Fibroblast of pulmonary artery (primary cell): ENCODE results near the gene SLC38A1.

Experiments used
- DNase-seq: peaks from one replicate; pipeline ENCODE4 v3.0.0-alpha.2; 2010; ENCODE audit warnings: low read depth
- H3K4me3 ChIP-seq: replicated peaks from 2 replicates; pipeline ENCODE4 v1.5.1; 2011; ENCODE audit warnings: low read depth, mild to moderate bottlenecking, control low read depth, low read length, moderate library complexity
- TF ChIP-seq, protein P1 (sequence below): IDR thresholded peaks from 2 replicates; pipeline ENCODE4 v1.5.1; 2011; ENCODE audit warnings: mild to moderate bottlenecking, control low read depth, low read length, inconsistent platforms; ENCODE audit errors: missing control alignments

Gene SLC38A1

DNA sequence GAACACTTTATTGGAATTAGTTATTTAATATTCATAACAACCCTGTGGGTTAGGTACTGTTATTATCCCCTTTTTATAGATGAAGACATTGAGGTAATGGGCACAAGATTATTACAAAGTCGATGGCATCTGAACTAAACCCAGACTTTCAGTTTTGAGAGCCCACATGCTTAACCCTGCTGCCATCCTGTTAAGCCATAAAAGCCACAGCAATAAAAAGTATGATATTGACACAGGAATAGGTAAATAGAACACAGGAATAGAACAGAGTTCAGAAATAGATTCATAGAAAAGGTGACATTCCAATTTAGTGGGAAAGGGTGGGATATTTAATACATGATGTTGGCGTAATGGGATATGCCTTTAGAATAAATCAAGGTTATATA lies 119.8 kb downstream of the SLC38A1 start:
- H3K4me3 ChIP-seq = no peak overlapping the region
- DNase-seq = no peak
- TF ChIP-seq, protein P1, sequence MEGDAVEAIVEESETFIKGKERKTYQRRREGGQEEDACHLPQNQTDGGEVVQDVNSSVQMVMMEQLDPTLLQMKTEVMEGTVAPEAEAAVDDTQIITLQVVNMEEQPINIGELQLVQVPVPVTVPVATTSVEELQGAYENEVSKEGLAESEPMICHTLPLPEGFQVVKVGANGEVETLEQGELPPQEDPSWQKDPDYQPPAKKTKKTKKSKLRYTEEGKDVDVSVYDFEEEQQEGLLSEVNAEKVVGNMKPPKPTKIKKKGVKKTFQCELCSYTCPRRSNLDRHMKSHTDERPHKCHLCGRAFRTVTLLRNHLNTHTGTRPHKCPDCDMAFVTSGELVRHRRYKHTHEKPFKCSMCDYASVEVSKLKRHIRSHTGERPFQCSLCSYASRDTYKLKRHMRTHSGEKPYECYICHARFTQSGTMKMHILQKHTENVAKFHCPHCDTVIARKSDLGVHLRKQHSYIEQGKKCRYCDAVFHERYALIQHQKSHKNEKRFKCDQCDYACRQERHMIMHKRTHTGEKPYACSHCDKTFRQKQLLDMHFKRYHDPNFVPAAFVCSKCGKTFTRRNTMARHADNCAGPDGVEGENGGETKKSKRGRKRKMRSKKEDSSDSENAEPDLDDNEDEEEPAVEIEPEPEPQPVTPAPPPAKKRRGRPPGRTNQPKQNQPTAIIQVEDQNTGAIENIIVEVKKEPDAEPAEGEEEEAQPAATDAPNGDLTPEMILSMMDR = no peak

DNA sequence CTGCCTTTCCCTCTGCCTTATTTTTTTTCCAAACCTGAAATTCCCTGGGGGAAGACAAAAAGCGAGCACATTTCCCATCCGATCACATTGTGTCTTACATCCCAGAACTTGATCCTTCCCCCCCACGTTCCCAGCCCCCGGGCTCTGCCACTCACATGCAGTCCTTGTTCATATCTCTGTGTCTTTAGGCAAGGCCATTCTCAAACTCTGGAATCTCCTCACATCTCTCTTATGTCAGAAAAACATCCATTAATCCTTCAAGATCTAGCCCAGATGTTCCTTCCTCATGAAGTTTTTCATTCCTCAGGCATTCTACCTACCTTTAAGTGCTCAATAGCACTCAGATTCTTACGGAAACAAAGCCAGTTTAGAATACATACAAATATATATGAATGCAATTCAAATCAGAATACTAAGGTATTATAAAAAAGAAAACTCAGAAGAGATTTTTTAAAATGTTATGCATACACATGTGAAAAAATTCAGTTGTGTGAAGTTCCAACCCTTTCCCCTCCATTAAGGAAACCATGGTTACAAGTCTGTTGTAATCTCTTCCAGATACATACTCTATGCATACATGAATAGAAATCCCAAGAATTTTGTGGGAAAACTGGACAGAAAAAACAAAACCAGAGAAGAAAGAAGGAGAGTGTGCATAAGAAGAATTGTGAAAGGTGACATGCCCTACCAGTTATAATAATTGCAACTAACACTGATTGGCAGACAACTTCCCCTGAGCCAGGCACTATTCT lies 120.3 kb downstream of the SLC38A1 start:
- TF ChIP-seq, protein P1 = no peak

DNA sequence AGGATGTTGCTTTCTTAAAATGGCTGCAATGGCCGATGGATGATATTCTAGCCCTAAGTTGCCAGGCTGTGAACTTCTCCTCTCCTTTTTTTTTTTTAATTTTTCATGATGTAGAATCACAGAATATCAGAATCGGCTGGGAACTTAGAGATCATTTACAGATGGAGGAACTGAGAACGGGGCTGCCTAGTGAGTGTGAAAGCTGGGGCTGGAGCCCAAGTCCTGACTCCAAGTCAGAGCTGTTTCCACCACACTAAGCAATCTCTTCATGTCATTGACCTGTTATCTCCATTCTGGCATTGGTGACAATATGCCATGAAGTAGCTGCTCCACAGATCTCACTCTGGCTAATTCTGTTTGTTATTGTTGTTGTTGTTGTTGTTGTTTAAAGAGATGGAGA lies 121.7 kb downstream of the SLC38A1 start:
- DNase-seq = no peak
- TF ChIP-seq, protein P1 = no peak
- H3K4me3 ChIP-seq = no peak overlapping the region

More for the DNA sequence above, 120.3 kb downstream of the SLC38A1 start:
- DNase-seq = no peak
- no peak overlapping the region for H3K4me3 ChIP-seq

DNA sequence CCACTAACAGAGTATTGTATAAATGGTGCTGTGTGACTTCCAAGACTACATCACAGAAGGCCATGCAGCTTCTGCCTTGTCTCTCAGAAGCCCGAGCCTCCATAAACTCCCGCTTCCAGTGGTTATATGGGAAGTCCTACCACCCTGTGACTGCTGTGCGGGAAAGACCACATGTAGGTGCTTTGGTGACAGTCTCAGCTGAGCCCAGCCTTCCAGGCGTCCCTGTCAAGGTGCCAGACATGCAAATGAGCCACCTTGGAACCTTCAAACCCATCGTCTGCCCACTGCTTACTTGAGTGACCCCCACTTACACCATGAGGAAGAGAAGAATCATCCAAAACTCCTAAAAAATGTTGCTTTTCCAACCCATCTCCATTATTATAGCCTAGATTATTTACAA lies 123.0 kb downstream of the SLC38A1 start:
- no peak for DNase-seq
- TF ChIP-seq, protein P1 = no peak
- H3K4me3 ChIP-seq = no peak overlapping the region

DNA sequence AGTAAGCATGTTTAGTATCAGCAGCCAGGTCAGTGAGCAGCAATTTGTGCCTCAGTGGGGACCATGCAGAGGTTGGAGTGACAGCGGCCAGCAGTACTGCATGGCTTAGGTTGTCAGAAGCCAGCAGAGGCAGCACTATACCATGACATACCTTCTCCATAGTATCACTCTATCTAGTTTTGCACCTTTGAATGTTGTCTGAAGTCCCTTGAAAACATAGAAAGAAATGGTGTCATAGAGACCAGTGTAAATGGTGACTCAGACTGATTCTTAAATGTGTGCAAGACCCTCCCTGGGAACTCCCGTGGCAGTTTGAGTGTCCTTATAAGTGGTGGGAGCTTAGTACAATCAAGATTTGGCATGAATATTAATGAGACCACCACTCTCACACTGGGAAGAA lies 124.4 kb downstream of the SLC38A1 start:
- H3K4me3 ChIP-seq = no peak overlapping the region
- TF ChIP-seq, protein P1 = no peak
- DNase-seq = no peak

DNA sequence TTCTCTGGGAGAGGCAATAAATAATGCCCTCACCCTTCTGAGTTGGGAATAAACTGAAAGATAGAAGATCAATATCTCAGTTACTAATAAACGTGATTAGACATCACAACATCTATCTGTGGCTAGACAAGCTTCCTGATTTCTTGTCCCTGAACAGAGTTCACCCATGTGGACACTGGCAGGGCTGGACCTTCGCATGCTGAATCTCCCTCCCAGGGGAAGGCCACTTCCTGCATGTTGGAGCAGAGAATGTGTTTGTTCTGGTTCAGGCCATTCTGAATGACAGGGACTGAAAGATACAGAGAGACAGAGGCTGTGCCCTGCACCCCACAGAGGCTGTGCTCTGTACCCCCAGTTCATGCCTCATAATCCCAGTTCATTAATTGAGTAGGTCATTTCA lies 132.6 kb downstream of the SLC38A1 start:
- no peak overlapping the region for H3K4me3 ChIP-seq
- DNase-seq = no peak
- TF ChIP-seq, protein P1 = no peak

DNA sequence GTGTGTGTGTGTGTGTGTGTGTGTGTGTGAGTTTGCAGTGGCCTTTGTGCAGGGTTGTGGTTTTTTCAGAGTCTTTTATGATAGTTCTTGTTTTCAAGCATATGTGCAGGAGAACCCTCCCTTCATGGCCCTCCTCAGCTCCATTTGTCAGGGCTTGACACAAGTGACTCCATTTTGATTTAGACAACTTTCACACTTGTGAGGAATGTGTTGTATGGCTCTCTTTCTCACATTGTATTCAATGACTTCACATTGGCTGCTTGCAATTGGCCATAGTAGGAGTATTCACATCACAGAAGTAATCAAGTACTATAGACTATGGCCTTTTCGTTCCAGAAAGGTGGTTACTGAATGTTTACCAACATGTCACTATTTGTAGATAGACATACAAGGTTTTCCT lies 133.1 kb downstream of the SLC38A1 start:
- H3K4me3 ChIP-seq = no peak overlapping the region
- DNase-seq = no peak
- TF ChIP-seq, protein P1 = no peak
